ENCODE data around the gene MOK.

MOK gene

DNA sequence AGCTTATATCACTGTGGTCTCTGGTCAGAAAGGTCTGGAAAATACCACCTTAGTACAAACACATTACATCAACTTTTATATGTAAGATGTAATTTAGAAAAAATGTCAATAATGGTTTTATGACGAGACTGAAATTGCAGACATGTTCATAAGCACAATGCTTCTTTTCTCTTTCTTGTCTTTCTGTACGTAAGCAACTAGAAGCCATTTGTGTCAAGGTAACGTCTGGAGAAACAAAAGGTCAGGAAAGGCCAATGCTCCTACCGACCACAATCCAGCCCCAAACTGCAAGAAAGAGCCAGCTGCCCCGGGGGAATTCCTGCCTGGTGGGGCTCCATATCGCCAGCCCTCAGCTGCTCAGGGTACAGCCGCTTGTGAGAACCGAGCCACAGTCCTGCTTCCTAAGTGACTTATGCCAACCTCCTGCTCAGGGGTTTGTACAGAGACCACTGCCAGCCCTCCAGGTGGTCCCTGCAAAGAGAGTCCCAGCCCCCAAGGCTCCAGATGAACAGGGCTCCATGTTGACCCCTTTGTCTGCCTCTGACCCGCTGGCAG is 20.9 kb upstream of the MOK start:
- TF ChIP-seq PAX5 (IDR thresholded peaks at IDR 0.05; ENCODE audit: insufficient read depth, low read length, severe bottlenecking) (no peak), TAF1 (IDR thresholded peaks at IDR 0.05; ENCODE audit: low read depth, low read length) (no peak), POLR2A (IDR thresholded peaks at IDR 0.05; ENCODE audit: low read depth, low read length) (no peak), SPI1 (IDR thresholded peaks at IDR 0.05; ENCODE audit: low read depth, low read length) (no peak), POU2F2 (IDR thresholded peaks at IDR 0.05; ENCODE audit: low read depth, low read length) (no peak)
- FAIRE-seq, result no peak

GRCh38 chr14:102323102-102323501 is 18.1 kb upstream of the MOK start:
- FAIRE-seq, result peak; percentile 72
- TF ChIP-seq SPI1 (IDR thresholded peaks at IDR 0.05; ENCODE audit: low read depth, low read length) (no peak), POU2F2 (IDR thresholded peaks at IDR 0.05; ENCODE audit: low read depth, low read length) (no peak), TAF1 (IDR thresholded peaks at IDR 0.05; ENCODE audit: low read depth, low read length) (no peak), PAX5 (IDR thresholded peaks at IDR 0.05; ENCODE audit: insufficient read depth, low read length, severe bottlenecking) (no peak), POLR2AphosphoS5 (IDR thresholded peaks at IDR 0.05; ENCODE audit: low read depth, low read length) (no peak), POLR2A (IDR thresholded peaks at IDR 0.05; ENCODE audit: low read depth, low read length) (no peak)
- DNase-seq (ENCODE audit: insufficient read length, low spot score), result no peak

More for the DNA sequence above, 20.9 kb upstream of the MOK start:
- no peak for DNase-seq (ENCODE audit: insufficient read length, low spot score)

GRCh38 chr14:102321456-102322422 is 16.8 kb upstream of the MOK start:
- DNase-seq (ENCODE audit: insufficient read length, low spot score) (no peak), FAIRE-seq (no peak)
- no peak for TF ChIP-seq POLR2AphosphoS5 (IDR thresholded peaks at IDR 0.05; ENCODE audit: low read depth, low read length)
- no peak for TF ChIP-seq TAF1 (IDR thresholded peaks at IDR 0.05; ENCODE audit: low read depth, low read length)
- TF ChIP-seq PAX5 (IDR thresholded peaks at IDR 0.05; ENCODE audit: insufficient read depth, low read length, severe bottlenecking), result no peak
- TF ChIP-seq POLR2A (IDR thresholded peaks at IDR 0.05; ENCODE audit: low read depth, low read length), result no peak
- no peak for TF ChIP-seq SPI1 (IDR thresholded peaks at IDR 0.05; ENCODE audit: low read depth, low read length)
- no peak for TF ChIP-seq POU2F2 (IDR thresholded peaks at IDR 0.05; ENCODE audit: low read depth, low read length)

GRCh38 chr14:102320671-102321455 is 15.9 kb upstream of the MOK start:
- no peak for TF ChIP-seq SPI1 (IDR thresholded peaks at IDR 0.05; ENCODE audit: low read depth, low read length)
- TF ChIP-seq POLR2AphosphoS5 (IDR thresholded peaks at IDR 0.05; ENCODE audit: low read depth, low read length), result no peak
- TF ChIP-seq TAF1 (IDR thresholded peaks at IDR 0.05; ENCODE audit: low read depth, low read length), result no peak
- TF ChIP-seq POLR2A (IDR thresholded peaks at IDR 0.05; ENCODE audit: low read depth, low read length), result no peak
- no peak for TF ChIP-seq PAX5 (IDR thresholded peaks at IDR 0.05; ENCODE audit: insufficient read depth, low read length, severe bottlenecking)
- TF ChIP-seq POU2F2 (IDR thresholded peaks at IDR 0.05; ENCODE audit: low read depth, low read length), result no peak
- no peak for FAIRE-seq
- no peak for DNase-seq (ENCODE audit: insufficient read length, low spot score)

DNA sequence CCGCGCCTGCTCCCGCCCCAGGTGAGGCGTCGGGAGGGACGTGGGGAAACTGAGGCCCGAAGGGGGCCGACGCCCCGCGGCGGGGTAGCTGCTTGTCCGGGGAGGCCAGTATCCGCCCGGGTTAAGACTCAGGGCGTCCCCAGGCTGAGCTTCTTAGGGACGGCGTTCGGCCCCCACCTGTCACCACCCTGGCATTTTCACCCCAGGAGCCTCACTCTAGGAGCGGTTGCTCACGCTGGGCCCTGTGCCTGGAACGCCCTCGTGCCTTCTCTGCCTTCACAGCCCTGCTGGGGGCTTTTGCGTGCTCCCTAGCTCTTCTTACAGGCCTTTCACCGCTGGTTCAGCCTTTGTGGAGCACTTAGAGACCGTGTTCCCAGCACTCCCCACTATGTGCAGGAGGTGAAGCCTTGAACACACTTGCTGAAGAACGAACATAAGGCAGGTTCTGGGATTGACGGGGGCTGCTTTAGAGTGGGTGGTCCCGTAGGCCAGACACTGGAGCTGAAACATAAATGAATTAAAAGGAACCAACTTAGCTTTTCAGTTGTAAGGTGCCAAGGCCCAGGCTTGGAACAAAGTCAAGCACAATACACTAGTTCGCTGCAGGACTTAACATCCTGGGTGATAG is 15.2 kb upstream of the MOK start:
- peak; percentile 41 for FAIRE-seq
- TF ChIP-seq POU2F2 (IDR thresholded peaks at IDR 0.05; ENCODE audit: low read depth, low read length), result no peak
- no peak for TF ChIP-seq POLR2A (IDR thresholded peaks at IDR 0.05; ENCODE audit: low read depth, low read length)
- TF ChIP-seq TAF1 (IDR thresholded peaks at IDR 0.05; ENCODE audit: low read depth, low read length), result no peak
- TF ChIP-seq SPI1 (IDR thresholded peaks at IDR 0.05; ENCODE audit: low read depth, low read length), result no peak
- TF ChIP-seq POLR2AphosphoS5 (IDR thresholded peaks at IDR 0.05; ENCODE audit: low read depth, low read length), result no peak
- no peak for TF ChIP-seq PAX5 (IDR thresholded peaks at IDR 0.05; ENCODE audit: insufficient read depth, low read length, severe bottlenecking)

GRCh38 chr14:102319351-102320032 is 14.5 kb upstream of the MOK start, which contains the start of gene ZNF839:
ZNF839 (plus strand) TSS chr14:102319746; CDS start chr14:102319766, 20 bp downstream.
- TF ChIP-seq POU2F2 (IDR thresholded peaks at IDR 0.05; ENCODE audit: low read depth, low read length) (no peak), PAX5 (IDR thresholded peaks at IDR 0.05; ENCODE audit: insufficient read depth, low read length, severe bottlenecking) (peak; percentile 17)
- FAIRE-seq (peak; percentile 90), DNase-seq (ENCODE audit: insufficient read length, low spot score) (peak; percentile 90)

More for the DNA sequence above, 15.2 kb upstream of the MOK start:
- DNase-seq (ENCODE audit: insufficient read length, low spot score), result no peak

DNA sequence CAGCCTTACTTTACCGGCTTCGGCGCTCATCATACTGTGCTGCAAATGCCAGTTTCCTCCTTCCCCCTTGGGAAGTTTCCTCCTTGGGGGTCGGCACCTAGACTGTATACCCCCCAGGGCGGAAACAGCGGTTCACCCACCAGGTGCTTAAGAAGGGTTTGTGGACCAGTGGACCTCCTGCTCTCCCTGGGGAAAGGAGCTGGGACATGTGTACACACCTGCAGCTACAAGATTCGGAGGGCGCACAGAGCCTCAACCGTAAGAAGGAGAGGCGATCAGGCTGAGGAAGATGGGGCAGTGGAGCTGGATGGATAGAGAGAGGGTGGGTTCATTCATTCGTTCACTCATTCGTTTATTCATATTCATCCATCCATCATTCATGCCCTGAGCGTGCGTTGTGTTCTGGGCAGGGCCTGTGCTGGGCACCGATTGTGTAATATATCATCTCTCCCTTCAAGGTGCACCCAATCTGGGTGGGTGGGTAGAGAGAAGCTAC is 13.9 kb upstream of the MOK start:
- DNase-seq (ENCODE audit: insufficient read length, low spot score), result no peak
- FAIRE-seq, result peak; percentile 5
- TF ChIP-seq POLR2AphosphoS5 (IDR thresholded peaks at IDR 0.05; ENCODE audit: low read depth, low read length) (no peak), PAX5 (IDR thresholded peaks at IDR 0.05; ENCODE audit: insufficient read depth, low read length, severe bottlenecking) (no peak), SPI1 (IDR thresholded peaks at IDR 0.05; ENCODE audit: low read depth, low read length) (no peak), POLR2A (IDR thresholded peaks at IDR 0.05; ENCODE audit: low read depth, low read length) (no peak), TAF1 (IDR thresholded peaks at IDR 0.05; ENCODE audit: low read depth, low read length) (no peak), POU2F2 (IDR thresholded peaks at IDR 0.05; ENCODE audit: low read depth, low read length) (no peak)

DNA sequence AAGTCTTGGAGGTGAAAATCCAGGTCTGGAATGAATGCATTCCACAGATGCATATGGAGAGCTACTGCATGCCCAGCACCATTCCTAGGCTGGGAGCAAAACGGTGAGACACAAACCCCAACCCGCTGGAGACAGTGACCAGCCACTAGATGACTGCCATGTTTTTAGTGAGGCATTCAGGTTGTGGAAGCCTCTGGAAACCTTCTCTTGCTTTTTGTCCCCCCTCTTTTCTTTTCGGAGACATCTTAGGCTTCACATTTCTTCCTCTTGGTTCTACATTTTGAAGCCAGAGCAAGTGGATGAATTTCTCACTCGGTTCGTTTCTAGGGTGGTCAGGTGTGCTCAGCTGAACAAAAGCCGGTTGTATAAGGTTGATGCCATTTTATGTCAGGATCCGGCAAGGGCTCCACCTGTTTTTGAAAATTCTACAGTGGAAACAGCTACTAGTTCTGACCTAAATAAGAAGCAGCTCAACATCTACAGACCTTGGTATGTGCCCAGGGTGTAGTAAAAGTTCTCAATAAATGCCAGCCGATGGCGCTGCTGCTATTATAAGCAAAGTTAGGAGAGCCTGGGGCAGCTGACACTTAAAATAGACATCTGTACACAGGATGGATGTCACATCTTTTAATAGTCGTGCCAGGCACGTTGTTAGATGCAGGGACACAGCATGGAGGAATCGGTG is 12.7 kb upstream of the MOK start:
- DNase-seq (ENCODE audit: insufficient read length, low spot score) (no peak), FAIRE-seq (no peak)
- TF ChIP-seq SPI1 (IDR thresholded peaks at IDR 0.05; ENCODE audit: low read depth, low read length) (no peak), TAF1 (IDR thresholded peaks at IDR 0.05; ENCODE audit: low read depth, low read length) (0 out of 2 replicates have a peak, but pooled peaks have one; percentile 22)

All from GM12891 (cell line).